NCI-H1105 (cell line): ENCODE data around the gene NR3C1.

Experiments
- DNase-seq: peaks from one replicate; lab custom pipeline; 2025; lab: John Stamatoyannopoulos, UW

The NR3C1 gene

DNA sequence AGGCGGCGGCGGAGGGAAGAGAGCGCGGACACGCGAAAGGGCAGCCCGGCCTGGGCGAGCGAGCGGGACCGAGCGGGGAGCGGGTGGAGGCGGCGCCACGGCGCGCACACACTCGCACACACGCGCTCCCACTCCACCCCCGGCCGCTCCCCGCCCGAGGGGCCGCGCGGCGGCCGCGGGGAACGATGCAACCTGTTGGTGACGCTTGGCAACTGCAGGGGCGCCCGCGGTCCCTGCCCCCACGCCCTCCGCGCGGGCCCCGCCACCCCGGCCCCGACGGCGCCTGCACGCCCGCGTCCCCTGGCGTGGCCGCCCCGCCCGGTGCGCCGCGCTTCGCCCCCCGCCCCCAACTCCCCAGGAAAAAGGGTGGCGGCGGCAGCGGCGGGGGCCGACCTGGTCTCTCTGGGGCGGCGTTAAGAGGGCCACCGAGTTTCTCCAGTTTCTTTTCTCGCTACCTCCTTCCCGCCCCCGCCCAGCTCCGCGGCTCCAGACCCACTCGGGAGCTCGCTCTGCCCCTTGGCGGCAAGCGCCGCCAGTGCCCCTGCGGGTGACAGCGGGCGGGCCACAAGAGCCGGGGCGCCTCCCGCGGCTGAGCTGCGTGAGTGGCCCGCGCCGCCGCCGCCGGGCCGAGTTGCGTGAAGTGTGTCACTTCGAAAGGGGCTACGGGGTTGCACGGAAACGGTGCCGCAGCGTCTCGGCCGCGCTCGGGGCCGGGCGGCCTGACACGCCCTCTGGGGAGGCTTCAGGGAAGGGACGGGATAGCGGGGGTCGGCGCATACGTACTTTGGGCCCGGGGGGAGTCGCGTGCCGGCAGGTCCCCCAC is at the start of gene NR3C1:
Gene NR3C1, minus strand, starts transcription at position 94 of the 823 bp plus-strand sequence. CDS start 2,847 bp downstream, outside the sequence.
- DNase-seq, result peak; percentile 20

DNA sequence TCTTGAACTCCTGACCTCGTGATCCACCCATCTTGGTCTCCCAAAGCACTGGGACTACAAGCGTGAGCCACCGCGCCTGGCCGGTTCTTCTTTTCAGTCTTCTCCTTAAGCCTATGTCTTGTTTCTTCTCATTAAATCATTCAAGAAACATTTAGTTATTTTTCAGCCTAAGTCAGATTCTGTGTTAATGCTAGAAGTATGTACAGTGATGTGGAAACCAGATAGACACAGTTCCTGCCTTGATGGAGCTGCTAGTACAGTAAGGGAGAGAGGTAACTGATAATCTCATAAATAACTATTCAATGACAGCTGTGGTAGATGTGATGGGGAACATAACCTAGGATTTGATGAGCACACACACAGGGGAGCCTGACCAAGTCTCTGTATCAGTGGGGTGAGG is 46.3 kb upstream of the NR3C1 start:
- no peak for DNase-seq

DNA sequence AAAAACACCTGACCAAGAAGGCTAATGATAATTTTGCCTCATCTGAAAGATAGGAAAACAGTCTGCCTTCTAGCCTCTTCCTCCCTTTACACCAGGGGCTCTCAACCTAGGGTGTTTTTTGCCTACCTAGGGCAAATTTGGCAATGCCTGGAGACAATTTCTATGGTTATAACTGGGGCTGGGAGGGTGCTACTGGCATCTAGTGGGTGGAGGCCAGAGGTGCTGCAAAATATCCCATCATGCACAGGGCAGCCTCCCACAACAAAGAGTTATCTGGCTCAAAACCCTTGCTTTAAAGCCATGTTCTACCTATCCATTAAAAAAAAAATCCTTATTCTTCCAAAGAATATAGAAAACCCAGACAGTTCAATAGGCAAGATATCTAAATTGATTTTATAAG is 45.0 kb upstream of the NR3C1 start:
- no peak for DNase-seq

DNA sequence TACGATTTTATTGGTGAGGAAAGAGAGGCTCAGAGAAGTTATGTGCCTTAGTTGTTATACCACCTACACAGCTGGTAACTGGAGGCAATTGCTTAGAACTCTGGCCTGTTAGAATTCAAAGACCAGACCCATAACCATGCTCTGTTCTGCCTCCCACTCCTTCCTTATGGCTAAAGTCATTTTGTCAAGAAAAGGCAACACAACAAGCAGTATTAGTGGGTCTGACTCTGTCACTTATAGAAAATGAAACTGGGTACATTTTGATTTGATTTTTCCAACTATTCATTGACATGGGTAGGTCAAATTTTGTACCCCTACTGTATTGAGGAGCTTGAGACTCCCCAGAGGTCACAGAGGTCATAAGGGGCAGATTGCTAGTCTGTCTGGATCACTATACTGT is 44.5 kb upstream of the NR3C1 start:
- DNase-seq, result no peak

DNA sequence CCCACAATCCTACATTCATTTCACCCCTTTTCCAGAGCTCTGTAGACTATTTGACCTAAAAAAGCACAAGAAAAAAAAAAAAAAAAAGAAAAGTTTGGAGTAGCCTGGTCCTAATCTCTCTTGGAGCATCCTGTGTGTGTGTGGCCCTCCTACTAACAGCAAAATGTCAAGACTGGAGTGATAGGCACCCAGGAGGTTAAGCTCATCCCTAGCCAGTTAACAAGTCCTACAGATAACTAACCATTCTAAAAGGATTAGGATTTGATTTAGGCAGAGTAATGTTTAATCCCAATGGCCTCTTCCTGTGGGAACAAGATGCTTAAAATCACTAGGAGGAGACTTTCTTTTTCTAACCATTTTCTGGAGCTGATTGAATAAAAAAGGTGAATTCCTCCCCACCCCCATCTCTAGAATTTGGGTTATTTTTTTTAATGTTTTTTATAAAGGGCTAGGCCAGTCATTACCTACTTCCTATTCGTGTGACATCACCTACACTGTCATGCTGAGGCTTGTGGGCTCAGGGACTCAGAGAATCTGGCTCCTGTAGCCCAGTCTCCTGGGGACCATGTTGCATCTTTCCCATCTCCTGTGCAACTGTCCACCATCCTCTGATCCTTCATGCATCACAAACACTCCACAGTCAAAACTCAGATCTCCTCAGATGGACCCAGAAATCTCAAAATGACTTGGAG is 43.2 kb upstream of the NR3C1 start:
- DNase-seq, result no peak

DNA sequence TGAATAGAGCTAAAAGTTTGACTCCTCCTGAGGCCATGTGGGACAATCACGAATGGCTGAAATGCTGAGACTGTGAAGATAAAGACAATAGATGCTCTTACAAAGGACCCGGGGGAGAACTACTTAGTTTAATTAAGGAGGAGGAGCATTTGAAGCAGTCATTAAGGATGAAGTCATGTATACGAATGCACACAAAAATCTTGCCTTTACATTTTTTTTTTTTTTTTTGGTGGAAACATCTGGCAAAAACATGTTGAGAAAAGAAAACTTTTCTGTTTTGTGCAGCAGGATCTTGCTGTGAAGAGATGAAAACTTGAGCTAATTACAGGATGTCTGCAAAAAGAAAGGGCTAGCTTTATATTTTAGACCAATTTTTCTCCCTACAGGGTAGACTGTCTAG is 42.3 kb upstream of the NR3C1 start:
- DNase-seq, result no peak

DNA sequence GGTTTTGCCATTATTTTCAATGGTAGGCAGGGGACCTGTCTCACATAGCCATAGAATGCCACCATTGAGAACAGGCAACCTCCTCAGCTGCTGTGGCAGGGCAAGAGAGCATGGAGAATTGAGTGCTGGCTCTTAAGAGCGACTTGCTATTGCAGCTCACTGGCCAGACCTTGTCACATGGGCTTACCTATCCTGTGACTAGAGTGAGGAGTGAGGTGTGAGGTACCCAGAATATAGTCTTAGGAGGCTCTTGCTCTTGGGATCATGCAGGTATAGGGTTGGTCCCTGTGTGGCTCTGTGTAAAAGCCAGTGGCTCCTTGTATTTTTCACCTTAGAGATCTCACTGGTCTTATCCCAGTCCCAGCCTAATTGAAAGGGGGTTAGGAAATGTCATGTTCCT is 39.8 kb upstream of the NR3C1 start:
- no peak for DNase-seq

DNA sequence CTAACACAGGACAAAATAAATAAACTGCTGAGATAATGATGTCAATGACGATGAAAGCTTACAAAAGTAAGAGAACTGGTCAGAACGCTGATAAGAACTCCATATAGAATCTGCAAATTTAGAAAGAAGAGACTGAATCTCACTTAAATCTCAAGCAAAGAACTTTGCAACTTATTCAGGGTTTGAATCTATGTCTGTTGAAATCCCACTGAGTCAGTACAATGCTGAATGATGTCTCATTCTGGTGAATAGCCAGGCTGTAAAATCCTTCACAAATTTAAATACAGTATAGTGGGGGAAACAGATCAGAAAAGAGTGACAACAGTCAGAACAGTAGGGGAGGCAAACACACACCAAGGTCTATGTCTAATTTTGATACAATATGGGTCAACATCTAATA is 38.9 kb upstream of the NR3C1 start:
- DNase-seq, result no peak

DNA sequence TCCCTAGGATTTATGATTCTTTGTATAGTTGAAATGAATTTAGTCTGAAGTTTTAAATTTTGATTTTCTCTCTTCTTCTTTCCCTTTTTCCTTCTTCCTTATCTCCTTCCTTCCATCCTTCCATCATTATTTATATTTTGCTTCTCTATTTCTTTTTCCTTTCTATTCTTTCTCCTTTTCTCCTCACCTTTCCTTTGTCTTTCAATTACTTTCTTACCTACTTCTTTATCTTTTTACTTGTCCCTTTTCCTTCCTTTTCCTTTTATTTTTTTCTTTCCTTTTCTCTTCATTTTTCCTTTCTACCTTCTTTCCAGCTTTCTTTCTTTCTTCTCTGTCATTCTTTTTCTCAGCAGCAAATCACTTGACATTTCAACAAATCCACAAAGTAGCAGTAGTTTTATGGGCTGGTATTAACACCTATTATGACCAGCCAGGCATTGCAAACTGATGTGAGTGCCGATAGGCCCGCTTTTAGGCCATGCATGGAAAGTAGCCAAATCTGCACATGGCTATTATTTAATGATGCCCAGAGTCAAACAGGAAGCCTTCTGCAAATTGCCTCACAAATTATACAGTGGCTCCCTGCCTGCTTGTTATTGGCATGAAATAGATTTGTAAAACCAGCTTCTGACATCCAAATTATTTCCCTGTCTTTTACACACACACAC is 37.1 kb upstream of the NR3C1 start:
- peak; percentile 81 for DNase-seq

DNA sequence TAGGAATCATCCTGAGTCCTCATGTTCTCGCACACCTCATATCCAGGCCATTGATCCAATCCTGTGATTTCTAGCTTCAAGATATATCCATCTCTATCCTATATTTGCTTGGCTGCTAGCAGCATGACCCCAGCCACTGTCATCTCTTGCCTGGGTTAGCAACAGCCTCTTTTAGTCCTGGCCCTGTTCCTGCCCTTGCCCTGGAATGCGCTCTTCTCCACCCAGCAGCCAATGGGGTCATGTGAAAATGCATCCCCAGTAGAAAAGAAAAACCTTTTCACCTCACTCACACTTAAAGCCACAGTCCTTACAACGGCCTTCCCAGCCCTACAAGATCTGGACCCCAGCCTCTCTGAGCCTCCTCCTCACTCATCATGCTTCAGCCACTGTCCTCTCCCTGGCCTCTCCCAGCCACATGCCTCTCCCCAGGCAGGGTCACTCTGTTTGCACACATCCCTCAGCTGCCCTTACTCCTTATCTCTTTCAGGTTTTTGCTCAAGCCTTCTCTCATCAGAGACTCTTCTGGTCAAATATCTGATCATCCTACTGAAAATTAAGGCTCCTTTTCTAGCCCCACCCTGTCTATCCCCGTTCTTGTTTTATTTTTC is 34.3 kb upstream of the NR3C1 start:
- no peak for DNase-seq

DNA sequence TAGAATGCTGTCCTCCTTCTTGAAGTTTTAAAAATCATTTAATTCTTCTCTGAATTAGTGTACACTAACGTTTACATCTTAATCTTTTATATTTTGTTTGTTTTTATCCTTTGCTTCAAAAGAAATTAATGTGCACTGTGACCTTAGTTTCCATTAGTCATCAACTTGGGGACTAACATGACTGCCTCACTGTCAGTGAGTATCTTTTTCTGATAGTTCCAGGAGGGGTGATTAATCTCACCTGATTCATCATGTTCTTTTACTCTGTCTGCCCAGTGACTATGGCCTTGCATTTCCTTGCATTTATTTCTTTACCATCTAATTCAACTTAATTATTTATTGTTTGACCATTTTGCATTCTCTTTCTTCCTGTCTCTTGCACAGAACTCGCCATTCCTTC is 33.4 kb upstream of the NR3C1 start:
- no peak for DNase-seq

DNA sequence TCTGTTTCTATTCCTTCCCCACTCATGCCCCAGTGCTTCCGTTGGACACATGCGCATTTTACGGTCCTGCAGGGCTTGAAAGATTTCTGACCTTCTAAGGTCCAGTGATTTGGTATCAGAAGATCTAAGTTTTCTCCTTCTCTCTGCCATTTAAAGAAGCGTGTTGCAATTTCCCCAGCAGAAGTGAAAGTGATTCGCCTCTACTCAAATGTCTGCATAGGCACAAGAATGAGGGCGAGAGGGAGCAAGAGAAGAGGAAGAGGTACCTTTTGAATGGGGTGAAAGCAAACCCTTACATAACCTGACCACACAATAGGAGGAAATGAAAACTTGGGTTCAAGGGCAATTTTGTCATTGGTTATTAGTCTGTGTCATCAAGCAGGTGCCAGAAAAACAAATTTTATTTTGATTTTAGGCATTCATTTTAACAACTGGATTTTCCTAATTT is 31.7 kb upstream of the NR3C1 start:
- DNase-seq, result no peak

DNA sequence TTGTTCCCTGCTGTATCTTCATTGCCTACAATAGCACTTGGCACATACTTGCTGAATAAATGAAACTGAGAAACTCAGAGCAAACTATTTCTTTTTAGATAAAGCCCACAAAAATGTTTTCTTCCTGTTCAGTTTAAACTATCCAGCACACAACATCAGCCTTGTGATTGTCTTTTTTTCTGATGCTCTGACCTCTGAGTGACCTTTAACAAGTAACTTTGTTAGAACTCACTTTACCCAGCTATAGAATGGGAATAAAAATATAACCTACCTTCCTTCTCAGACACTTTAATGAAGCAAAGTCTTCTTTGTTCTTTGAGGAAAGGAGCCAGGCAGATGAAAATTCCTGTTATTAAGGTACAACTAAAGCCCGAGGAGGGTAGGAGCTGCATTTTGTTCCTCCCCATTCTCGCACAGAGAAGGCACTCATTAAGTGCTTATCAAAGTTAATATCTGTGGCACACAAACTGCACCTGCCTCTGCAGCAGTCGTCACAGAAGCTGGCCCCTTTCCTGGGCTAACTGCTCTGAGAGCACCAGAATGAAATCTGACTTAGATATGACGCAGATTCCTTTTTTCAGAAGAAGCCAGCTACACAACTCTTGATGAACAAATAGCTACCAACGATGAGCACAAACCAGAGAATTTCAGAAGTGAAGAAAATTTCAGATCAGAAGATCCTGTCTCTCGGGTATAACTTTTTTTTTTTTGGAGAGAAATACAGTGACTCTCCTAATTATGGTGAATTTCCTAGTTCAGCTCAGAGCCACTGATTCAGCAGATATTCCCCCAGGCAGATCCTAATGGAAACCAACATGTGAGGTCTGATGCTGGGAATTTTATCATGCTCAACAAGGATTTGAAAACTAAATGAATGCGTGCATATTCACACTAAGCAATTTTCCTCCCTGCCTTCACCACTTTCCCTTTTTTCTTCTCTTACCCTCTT is 31.0 kb upstream of the NR3C1 start:
- peak; percentile 24 for DNase-seq

DNA sequence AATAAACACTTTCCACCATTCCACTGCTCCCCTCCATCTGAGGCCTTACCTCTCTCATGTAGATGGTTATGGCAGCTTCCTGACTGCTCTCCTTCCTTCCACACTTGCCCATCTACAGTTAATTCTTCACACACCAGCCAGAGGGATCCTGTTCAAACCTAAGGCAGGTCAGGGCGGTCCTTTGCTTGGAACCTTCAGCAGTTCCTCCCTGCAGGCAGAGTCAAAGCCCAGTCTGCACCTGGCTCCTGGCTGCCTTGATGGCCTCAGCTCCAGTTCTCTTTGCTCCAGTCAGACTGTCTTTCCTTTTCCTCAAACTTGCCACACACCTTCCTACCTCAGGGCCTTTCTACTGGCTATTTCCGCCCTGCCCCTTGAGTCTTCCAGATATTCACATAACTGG is 30.2 kb upstream of the NR3C1 start:
- DNase-seq, result no peak

DNA sequence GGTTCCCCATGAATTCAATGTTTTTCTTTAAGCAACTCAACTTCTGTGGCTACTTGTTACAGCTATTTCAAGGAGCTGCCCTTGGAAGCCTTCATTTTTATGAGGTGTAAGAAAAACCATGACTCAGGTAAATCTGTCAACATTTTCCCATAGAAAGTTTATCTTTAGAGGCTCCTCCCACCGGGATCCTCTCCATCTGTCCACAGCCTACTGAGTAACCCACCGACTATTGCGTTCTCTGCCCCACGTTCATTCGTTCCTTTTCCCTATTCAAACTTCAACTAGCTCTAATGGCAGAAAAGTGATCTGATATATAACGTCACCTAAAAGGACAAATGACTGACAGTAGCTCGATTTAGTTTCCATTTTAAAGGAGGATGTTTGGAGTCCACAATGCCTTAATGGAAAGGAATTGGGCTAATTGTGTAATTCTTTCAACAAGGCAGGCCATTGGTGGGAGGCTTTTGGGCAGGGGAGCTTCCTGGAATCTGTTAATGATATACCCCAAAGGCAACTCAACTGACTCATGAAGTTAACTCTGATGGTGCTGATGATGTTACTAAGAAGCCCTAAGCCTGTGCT is 29.3 kb upstream of the NR3C1 start:
- no peak for DNase-seq

DNA sequence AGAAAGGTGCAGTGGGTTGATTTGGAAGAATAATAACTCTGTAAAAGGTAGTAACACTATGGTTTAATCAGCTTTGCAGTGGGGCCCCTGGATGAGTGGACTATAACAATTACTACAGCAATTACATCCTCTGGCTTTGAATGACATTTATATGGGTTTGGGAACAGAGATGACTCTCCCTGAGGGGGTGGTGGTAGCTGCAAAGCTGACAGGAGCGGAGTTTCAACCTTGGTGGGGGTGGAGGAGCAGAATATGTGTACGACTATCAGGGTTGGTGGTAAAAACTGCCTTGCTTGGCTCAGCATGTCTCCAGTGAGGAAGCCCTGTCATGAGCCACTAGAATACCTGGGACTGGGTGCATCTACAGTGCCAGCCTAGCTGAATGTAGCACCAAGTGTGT is 28.3 kb upstream of the NR3C1 start:
- DNase-seq, result no peak

DNA sequence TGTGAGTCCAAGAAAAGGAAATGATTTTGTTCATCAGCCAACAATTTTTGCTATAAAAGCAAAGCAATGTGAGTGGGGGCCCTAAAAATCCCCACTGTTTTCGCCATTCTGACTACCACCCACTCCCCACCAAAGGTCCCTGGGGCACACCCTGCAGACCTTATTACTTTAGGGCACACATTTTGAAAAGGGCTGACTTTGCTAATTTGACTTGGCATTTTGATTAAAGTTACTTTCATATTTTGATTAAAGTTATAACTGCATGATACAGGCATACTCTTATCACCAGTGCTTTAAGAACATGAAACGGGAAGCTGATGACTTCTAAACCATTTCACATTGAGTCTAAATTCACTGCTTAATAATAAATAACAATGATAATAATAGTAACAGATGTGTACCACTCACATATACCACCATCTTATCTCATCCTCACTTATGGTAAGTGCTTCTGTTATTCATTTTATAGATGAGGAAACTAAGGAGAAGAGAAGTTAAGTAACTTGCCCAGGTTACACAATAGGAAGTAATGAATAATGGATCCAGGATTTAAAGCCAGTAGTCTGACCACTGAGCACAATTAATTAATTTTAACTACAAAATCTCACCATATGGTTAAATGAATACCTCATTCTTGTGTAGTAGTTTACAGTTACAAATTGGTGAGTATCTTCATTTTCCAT is 25.4 kb upstream of the NR3C1 start:
- no peak for DNase-seq

DNA sequence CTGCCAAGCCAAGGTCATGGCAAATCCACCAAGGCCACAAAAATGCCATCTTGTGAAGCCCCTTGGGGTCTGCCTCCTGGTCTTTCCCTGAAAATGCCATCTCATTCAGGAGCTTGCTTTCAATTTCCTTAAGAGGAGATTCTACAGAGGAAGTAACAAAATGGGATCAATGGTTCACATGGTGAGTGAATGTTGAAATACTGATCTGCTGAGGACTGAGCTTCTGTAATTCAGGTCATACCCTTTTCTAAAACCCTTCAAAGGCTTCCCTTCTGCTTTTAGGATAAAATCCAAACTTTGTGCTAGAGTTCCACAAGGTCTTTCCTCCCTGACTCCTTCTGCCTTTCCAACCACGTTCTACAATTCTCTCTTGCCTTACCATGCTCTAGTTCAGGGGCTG is 24.7 kb upstream of the NR3C1 start:
- DNase-seq, result no peak

DNA sequence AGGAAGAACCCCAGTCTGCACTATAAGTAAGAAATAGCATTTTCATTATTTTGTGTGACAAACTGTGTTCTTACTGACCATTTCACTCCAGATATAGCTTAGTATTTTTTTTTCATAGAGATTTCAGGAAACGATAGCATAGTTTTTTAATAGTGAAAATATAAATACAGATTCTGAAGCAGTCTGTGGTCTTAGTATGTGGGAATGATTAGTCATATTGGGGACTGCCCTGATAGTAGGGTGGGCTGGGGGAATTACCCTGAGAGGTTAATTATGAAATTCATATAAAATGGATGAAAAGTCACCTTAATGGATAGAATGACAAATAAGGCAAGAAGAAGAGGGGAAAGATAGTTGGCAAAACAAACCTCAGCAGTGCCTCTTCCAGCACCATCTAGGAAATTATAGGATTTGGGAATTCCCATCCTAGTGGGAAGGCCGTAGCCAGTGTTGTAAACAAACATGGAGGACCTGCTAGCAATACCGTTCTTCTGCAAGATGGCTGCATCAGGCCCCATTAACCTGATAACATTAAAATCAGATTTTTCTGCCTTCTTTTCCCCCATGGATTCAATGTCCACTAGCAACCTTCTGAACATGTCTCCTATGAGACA is 23.7 kb upstream of the NR3C1 start:
- no peak for DNase-seq

DNA sequence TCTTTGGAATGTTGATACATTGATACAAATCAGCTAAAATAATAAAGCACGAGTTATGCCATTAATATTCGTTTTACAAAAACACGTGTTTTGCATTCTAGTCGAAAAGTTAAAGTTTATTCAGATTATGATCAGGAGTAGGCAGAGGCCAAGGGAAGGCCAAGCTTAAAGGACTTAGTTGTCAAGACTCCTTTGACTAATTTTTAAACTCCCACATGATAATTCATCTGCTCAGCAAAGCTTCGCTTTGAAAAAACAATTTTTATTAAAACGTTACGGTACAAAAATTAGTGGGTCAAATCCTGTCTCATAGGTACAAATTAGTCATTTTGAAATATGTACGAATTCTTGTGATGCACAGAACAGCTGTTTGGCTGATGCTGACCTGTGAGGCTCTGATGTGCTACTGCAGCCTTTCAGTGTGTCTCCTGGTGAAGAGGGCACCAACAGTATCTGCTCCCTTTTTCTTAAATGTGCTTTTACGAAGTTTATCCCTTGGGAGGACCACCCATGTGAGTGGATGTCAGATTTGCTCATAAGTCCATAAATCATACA is 23.0 kb upstream of the NR3C1 start:
- DNase-seq, result no peak
